SK-N-SH treated with all-trans-retinoic acid at 6 μM for 48 hours (cell line): ENCODE data around the gene RRM1.

Experiments used
- ATAC-seq: fragments of 200-7000 bp; cut with Tn5 transposase; 3 replicates; pipeline ENCODE4 v1.9.1; 2020; ENCODE audit warnings: mild to moderate bottlenecking, moderate library complexity
- ARNTL ChIP-seq: fragments of 450-650 bp; formaldehyde crosslinking; IDR thresholded peaks from 2 replicates; pipeline ENCODE4 v1.5.0; 2020; ENCODE audit warnings: low read depth, mild to moderate bottlenecking, moderate library complexity, borderline replicate concordance
- BACH2 ChIP-seq: fragments of 250-450 bp; sonication (Bioruptor Pico); IDR thresholded peaks from 2 replicates; pipeline ENCODE4 v1.9.0; 2021; ENCODE audit warnings: mild to moderate bottlenecking, borderline replicate concordance
- CSDC2 ChIP-seq: fragments of 250-450 bp; sonication (Bioruptor Pico); IDR thresholded peaks from 2 replicates; pipeline ENCODE4 v1.5.0; 2020; ENCODE audit warnings: mild to moderate bottlenecking, moderate library complexity
- ESRRG ChIP-seq: fragments of 250-450 bp; sonication (Bioruptor Pico); IDR thresholded peaks from 2 replicates; pipeline ENCODE4 v1.6.1; 2021; ENCODE audit warnings: mild to moderate bottlenecking
- GLIS3 ChIP-seq: fragments of 250-450 bp; sonication (Bioruptor Pico); IDR thresholded peaks from 2 replicates; pipeline ENCODE4 v1.5.0; 2020; ENCODE audit warnings: mild to moderate bottlenecking, moderate library complexity
- ISL1 ChIP-seq: fragments of 250-450 bp; sonication (Bioruptor Pico); IDR thresholded peaks from 2 replicates; pipeline ENCODE4 v2.1.2; 2022; ENCODE audit warnings: mild to moderate bottlenecking, moderate library complexity
- OSR1 ChIP-seq: fragments of 250-450 bp; sonication (Bioruptor Pico); IDR thresholded peaks from 2 replicates; pipeline ENCODE4 v1.8.0; 2022; ENCODE audit warnings: moderate library complexity, mild to moderate bottlenecking, inconsistent platforms
- PPARA ChIP-seq: fragments of 250-450 bp; sonication (Bioruptor Pico); IDR thresholded peaks from 2 replicates; pipeline ENCODE4 v1.5.0; 2020; ENCODE audit warnings: mild to moderate bottlenecking, borderline replicate concordance
- RARB ChIP-seq: fragments of 250-450 bp; sonication (Bioruptor Pico); IDR thresholded peaks from 2 replicates; pipeline ENCODE4 v1.8.0; 2021; ENCODE audit warnings: mild to moderate bottlenecking, moderate library complexity
- SNAI2 ChIP-seq: fragments of 250-450 bp; sonication (Bioruptor Pico); IDR thresholded peaks from 2 replicates; pipeline ENCODE4 v1.5.0; 2020; ENCODE audit warnings: mild to moderate bottlenecking, moderate library complexity
- TCF4 ChIP-seq: fragments of 250-450 bp; sonication (Bioruptor Pico); IDR thresholded peaks from 2 replicates; pipeline ENCODE4 v1.8.0; 2021; ENCODE audit warnings: mild to moderate bottlenecking, moderate library complexity, borderline replicate concordance
- TOX ChIP-seq: fragments of 250-450 bp; sonication (Bioruptor Pico); IDR thresholded peaks from 2 replicates; pipeline ENCODE4 v1.8.0; 2021; ENCODE audit warnings: mild to moderate bottlenecking, moderate library complexity, borderline replicate concordance
- ZC3H10 ChIP-seq: fragments of 250-450 bp; sonication (Bioruptor Pico); IDR thresholded peaks from 2 replicates; pipeline ENCODE4 v1.5.1; 2021; ENCODE audit warnings: mild to moderate bottlenecking, moderate library complexity
- ZFP3 ChIP-seq: fragments of 250-450 bp; sonication (Bioruptor Pico); IDR thresholded peaks from 2 replicates; pipeline ENCODE4 v1.5.0; 2020; ENCODE audit warnings: mild to moderate bottlenecking, moderate library complexity
- ZFP30 ChIP-seq: fragments of 450-650 bp; formaldehyde crosslinking; IDR thresholded peaks from 2 replicates; pipeline ENCODE4 v1.5.0; 2022; ENCODE audit warnings: mild to moderate bottlenecking, moderate library complexity
- ZNF565 ChIP-seq: fragments of 450-650 bp; formaldehyde crosslinking; conservative IDR thresholded peaks from 2 replicates; pipeline ENCODE4 v1.5.0; 2020; ENCODE audit warnings: low read depth, mild to moderate bottlenecking, moderate library complexity
- ZNF8 ChIP-seq: fragments of 450-650 bp; formaldehyde crosslinking; IDR thresholded peaks from 2 replicates; pipeline ENCODE4 v1.5.0; 2020; ENCODE audit warnings: mild to moderate bottlenecking, moderate library complexity
- TF ChIP-seq, protein P1 (sequence below): fragments of 250-450 bp; sonication (Bioruptor Pico); IDR thresholded peaks from 2 replicates; pipeline ENCODE4 v1.5.1; 2020; ENCODE audit warnings: low read depth, mild to moderate bottlenecking, moderate library complexity
- TF ChIP-seq, protein P2 (sequence below): fragments of 250-450 bp; sonication (Bioruptor Pico); IDR thresholded peaks from 2 replicates; pipeline ENCODE4 v1.8.0; 2020; ENCODE audit warnings: mild to moderate bottlenecking, moderate library complexity, borderline replicate concordance
- TF ChIP-seq, protein P3 (sequence below): fragments of 250-450 bp; sonication (Bioruptor Pico); IDR thresholded peaks from 2 replicates; pipeline ENCODE4 v1.5.1; 2021; ENCODE audit warnings: mild to moderate bottlenecking, moderate library complexity
- TF ChIP-seq, protein P4 (sequence below): fragments of 250-450 bp; sonication (Bioruptor Pico); IDR thresholded peaks from 2 replicates; pipeline ENCODE4 v1.5.0; 2020; ENCODE audit warnings: mild to moderate bottlenecking, moderate library complexity
- TF ChIP-seq, protein P5 (sequence below): fragments of 250-450 bp; sonication (Bioruptor Pico); IDR thresholded peaks from 2 replicates; pipeline ENCODE4 v1.8.0; 2021; ENCODE audit warnings: low read depth, mild to moderate bottlenecking, moderate library complexity, borderline replicate concordance

RRM1 gene

DNA sequence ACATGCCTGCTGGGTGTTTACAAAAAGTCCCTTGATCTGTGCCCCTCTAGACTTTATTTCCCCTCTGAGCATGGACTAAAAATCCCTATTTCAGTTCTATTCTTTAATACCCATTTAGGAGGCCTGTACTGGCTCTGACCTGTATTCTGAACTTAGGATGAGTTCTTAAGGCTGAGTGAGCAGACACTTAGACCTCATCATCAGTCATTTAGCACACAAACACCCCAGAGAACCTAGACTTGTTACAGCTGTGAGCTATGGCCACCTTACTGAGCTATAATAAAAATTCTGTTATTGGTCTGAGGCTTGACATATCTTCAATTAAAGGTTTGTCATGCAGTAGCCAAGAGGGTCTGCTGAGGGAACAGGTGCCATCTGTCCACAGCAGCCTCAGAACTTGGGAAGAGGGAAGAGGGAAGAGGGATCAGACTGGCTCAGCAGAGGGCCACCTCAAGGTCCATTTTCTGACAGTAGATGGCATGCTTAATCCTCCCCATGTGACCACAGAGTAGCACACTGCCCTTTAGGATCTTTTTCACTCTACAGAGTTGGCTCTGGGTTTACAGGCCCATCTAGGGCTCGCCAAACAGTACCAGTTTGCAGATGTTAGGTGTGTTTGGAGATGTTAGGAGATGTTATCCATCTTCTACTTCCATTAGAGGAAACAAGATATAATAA, 30.2 kb upstream of the RRM1 start:
- TF ChIP-seq ARNTL (CRISPR knock-in tag) (no peak), ZNF565 (CRISPR knock-in tag) (no peak), ISL1 (CRISPR knock-in tag) (no peak), PPARA (CRISPR knock-in tag) (no peak), SNAI2 (CRISPR knock-in tag) (no peak), OSR1 (CRISPR knock-in tag) (no peak), ZFP30 (CRISPR knock-in tag) (no peak), RARB (CRISPR knock-in tag) (no peak), TOX (no peak), CSDC2 (CRISPR knock-in tag) (no peak), ESRRG (CRISPR knock-in tag) (no peak), ZFP3 (CRISPR knock-in tag) (no peak), ZNF8 (CRISPR knock-in tag) (no peak), GLIS3 (no peak), TCF4 (CRISPR knock-in tag) (no peak)
- TF ChIP-seq, protein P1, sequence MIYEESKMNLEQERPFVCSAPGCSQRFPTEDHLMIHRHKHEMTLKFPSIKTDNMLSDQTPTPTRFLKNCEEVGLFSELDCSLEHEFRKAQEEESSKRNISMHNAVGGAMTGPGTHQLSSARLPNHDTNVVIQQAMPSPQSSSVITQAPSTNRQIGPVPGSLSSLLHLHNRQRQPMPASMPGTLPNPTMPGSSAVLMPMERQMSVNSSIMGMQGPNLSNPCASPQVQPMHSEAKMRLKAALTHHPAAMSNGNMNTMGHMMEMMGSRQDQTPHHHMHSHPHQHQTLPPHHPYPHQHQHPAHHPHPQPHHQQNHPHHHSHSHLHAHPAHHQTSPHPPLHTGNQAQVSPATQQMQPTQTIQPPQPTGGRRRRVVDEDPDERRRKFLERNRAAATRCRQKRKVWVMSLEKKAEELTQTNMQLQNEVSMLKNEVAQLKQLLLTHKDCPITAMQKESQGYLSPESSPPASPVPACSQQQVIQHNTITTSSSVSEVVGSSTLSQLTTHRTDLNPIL (CRISPR knock-in tag) = no peak
- TF ChIP-seq, protein P2, sequence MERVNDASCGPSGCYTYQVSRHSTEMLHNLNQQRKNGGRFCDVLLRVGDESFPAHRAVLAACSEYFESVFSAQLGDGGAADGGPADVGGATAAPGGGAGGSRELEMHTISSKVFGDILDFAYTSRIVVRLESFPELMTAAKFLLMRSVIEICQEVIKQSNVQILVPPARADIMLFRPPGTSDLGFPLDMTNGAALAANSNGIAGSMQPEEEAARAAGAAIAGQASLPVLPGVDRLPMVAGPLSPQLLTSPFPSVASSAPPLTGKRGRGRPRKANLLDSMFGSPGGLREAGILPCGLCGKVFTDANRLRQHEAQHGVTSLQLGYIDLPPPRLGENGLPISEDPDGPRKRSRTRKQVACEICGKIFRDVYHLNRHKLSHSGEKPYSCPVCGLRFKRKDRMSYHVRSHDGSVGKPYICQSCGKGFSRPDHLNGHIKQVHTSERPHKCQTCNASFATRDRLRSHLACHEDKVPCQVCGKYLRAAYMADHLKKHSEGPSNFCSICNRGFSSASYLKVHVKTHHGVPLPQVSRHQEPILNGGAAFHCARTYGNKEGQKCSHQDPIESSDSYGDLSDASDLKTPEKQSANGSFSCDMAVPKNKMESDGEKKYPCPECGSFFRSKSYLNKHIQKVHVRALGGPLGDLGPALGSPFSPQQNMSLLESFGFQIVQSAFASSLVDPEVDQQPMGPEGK (CRISPR knock-in tag) = no peak
- TF ChIP-seq, protein P3, sequence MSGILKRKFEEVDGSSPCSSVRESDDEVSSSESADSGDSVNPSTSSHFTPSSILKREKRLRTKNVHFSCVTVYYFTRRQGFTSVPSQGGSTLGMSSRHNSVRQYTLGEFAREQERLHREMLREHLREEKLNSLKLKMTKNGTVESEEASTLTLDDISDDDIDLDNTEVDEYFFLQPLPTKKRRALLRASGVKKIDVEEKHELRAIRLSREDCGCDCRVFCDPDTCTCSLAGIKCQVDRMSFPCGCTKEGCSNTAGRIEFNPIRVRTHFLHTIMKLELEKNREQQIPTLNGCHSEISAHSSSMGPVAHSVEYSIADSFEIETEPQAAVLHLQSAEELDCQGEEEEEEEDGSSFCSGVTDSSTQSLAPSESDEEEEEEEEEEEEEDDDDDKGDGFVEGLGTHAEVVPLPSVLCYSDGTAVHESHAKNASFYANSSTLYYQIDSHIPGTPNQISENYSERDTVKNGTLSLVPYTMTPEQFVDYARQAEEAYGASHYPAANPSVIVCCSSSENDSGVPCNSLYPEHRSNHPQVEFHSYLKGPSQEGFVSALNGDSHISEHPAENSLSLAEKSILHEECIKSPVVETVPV (CRISPR knock-in tag) = no peak
- TF ChIP-seq, protein P4, sequence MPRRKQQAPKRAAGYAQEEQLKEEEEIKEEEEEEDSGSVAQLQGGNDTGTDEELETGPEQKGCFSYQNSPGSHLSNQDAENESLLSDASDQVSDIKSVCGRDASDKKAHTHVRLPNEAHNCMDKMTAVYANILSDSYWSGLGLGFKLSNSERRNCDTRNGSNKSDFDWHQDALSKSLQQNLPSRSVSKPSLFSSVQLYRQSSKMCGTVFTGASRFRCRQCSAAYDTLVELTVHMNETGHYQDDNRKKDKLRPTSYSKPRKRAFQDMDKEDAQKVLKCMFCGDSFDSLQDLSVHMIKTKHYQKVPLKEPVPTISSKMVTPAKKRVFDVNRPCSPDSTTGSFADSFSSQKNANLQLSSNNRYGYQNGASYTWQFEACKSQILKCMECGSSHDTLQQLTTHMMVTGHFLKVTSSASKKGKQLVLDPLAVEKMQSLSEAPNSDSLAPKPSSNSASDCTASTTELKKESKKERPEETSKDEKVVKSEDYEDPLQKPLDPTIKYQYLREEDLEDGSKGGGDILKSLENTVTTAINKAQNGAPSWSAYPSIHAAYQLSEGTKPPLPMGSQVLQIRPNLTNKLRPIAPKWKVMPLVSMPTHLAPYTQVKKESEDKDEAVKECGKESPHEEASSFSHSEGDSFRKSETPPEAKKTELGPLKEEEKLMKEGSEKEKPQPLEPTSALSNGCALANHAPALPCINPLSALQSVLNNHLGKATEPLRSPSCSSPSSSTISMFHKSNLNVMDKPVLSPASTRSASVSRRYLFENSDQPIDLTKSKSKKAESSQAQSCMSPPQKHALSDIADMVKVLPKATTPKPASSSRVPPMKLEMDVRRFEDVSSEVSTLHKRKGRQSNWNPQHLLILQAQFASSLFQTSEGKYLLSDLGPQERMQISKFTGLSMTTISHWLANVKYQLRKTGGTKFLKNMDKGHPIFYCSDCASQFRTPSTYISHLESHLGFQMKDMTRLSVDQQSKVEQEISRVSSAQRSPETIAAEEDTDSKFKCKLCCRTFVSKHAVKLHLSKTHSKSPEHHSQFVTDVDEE = no peak
- TF ChIP-seq, protein P5, sequence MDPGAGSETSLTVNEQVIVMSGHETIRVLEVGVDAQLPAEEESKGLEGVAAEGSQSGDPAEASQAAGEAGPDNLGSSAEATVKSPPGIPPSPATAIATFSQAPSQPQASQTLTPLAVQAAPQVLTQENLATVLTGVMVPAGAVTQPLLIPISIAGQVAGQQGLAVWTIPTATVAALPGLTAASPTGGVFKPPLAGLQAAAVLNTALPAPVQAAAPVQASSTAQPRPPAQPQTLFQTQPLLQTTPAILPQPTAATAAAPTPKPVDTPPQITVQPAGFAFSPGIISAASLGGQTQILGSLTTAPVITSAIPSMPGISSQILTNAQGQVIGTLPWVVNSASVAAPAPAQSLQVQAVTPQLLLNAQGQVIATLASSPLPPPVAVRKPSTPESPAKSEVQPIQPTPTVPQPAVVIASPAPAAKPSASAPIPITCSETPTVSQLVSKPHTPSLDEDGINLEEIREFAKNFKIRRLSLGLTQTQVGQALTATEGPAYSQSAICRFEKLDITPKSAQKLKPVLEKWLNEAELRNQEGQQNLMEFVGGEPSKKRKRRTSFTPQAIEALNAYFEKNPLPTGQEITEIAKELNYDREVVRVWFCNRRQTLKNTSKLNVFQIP (CRISPR knock-in tag) = no peak
- ATAC-seq = no peak

DNA sequence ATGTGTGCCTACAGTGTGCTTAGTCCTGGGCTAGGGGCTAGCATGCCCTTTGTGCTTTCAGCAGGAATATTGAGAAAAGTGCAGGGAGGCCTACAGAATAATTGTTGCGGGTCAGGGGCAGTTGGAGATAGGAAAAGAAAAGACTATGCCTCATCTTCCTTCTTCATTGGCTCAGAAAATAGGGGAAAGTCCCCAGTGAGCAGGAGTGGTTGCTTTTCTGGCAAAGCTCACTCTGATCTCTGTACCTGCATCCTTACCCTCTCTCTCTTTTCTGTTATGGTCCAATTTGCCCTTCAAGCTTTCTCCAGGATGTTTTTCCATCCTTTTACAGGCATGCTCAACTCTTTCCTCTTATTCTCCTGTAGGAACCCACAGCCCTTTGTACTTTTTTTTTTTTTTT, 29.5 kb upstream of the RRM1 start:
- no peak for ATAC-seq
- TF ChIP-seq ZC3H10 (no peak), TCF4 (CRISPR knock-in tag) (no peak), GLIS3 (no peak), ZNF8 (CRISPR knock-in tag) (no peak), ZFP30 (CRISPR knock-in tag) (no peak), ZFP3 (CRISPR knock-in tag) (no peak), RARB (CRISPR knock-in tag) (no peak), BACH2 (CRISPR knock-in tag) (no peak)
- TF ChIP-seq, protein P5 (CRISPR knock-in tag) = no peak
- TF ChIP-seq, protein P1 (CRISPR knock-in tag) = no peak
- TF ChIP-seq, protein P3 (CRISPR knock-in tag) = no peak
